Activated effector memory CD4-positive, alpha-beta T cell treated with anti-CD3 and anti-CD28 coated beads, Interleukin-2, amount 50 U/mL, for 16 hours (primary cell): ENCODE results near the gene PHPT1.
A peak's percentile ranks its signal among the peaks of the same experiment; 100 is the strongest.
"Not testable (repeated sequence)": the region's sequence is repeated elsewhere in the genome, so short reads cannot be mapped to it uniquely, and the experiment has no call there.

ENCODE experiments used
- DNase-seq: peaks from one replicate; pipeline ENCODE4 v3.0.0-alpha.2; 2020

PHPT1 gene

GRCh38 chr9:136861874-136862457 is 12.8 kb downstream of the PHPT1 start:
- no peak for DNase-seq

DNA sequence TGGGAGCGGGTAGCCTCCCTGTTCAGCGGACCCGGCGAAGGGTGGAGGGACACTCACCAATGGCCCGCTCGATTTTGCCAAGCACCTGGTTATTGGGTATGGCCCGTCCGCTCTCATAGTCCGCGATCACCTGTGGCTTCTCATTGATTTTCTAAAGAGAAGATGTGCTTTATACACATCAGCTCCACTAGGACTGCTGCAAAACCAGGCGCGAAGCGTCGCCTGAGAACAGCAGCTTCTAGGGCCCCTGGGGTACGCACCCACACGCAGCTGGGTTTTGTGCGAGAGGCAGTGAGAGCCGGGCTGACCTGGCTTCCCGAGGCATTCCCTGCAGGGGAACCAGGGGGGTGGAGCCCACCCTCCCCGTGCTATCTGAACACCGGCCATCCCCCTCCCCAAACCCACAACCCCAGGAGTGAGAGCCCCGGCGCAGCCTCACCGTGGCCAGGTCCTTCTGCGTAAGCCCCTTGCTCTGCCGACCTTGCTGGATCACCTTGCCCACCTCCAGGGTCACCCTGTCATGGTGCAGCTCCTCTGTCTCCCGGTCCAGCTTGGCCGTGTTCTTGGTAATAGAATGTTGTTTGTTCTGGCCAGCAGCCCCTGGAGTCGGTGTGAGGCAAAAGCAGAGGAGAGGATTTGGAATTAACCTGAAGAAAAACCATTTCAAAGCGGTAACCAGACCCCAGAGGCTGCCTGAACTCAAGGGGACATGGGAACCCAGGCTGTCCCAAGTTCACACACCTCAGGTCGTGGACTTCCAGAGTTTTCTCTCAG is 13.8 kb downstream of the PHPT1 start:
- DNase-seq, result no peak

- DNase-seq, result no peak
These were observed 14.5 kb downstream of the PHPT1 start for GRCh38 chr9:136863623-136864273.

DNA sequence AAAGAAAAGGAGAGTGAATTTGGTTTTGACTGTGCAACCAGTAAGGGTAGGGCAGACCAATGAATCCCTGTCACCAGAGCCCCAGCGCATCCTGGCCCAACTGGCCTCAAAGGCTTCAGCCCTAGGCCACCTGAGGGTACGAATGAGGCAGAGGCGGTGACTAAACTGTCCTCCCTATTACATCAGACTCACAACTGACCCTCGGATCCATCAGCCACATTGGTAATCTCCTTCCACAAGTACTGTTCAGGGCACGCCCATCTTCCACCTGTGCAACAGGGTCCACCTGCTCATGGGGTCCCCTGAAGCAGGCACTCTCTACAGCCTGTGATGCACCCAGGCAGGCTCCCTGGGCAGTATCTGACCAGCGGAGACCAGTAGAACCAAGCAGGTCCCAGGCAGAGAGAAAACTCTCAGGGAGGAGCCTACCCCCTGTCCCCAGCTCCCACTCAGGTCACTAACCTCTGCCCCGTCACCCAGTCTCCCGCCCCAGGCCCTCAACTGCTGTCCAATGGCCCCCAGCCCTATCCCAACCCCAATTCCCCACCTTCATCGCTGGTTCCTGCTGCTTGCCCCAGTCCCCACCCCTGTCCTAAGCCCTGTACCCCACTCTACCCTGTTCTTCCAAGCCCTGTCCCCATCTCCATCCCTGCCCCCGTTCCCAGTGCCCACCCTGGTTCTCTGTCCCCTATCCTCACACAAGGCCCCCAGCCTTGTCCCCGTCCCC is 16.0 kb downstream of the PHPT1 start:
- no peak for DNase-seq

DNA sequence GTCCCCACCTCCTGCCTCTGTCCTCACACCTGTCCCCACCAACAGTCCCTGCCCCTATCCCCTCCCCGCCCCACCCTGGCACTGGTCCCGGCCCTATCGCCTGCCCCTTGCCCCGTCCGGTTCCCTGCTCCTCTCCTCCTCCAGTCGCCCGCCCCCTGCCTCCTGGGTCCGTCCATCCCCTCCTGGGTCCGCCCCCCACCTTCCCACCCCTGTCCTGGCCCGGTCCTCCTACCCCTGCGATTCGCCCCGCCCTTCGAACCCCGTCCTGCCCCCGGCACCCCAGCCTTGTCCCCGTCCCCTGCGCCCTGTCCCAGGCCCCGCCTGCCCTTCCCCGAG is 16.5 kb downstream of the PHPT1 start:
- no peak for DNase-seq

- peak; percentile 63 for DNase-seq
These were observed 17.8 kb downstream of the PHPT1 start for GRCh38 chr9:136866898-136867421.

- DNase-seq, result no peak
These were observed 18.3 kb downstream of the PHPT1 start for GRCh38 chr9:136867480-136867879.

- no peak for DNase-seq
These were observed 18.7 kb downstream of the PHPT1 start for GRCh38 chr9:136867917-136868316.

DNA sequence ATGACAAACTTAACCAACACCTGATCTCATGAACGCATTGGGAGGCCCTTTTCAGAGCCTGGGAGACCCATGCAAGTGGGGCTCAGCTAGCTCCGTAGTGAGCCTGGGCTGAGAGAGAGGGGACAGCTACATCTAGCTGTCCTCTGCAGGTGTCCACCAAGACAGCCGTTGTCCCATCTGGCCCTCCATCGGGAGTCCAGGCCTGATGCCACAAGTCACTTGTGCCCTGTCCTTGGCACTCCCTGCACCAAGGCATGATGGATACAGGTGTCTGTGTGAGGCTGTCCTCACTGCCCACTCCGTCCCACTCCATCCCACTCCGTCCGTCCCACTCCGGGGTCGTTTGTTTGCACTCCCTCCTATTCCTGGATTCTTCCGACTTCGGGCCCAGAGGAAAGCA is 19.4 kb downstream of the PHPT1 start:
- DNase-seq, result no peak

- not testable (repeated sequence) for DNase-seq
These were observed 20.4 kb downstream of the PHPT1 start for GRCh38 chr9:136869611-136870010.

GRCh38 chr9:136875155-136875554 is 25.9 kb downstream of the PHPT1 start:
- no peak for DNase-seq

DNA sequence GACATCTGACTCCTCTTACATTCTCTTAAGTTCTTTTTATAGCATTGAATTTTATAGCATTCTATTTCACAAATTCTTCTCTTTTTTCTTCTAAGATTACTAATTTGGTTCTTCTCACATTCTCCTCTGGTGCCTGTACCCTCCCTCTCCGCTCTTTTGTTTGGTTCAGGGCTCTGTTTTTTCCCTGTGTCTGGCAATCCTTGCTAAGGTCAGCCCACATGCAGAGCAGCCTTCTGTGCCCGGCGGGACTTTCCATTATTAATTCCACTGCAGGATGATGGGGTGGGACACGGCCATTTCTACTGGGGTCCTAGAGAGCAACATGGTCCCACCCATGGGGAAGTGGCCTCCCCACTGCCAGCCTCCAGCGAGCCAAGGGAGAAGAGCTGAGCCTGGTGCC is 27.3 kb downstream of the PHPT1 start:
- DNase-seq, result no peak

DNA sequence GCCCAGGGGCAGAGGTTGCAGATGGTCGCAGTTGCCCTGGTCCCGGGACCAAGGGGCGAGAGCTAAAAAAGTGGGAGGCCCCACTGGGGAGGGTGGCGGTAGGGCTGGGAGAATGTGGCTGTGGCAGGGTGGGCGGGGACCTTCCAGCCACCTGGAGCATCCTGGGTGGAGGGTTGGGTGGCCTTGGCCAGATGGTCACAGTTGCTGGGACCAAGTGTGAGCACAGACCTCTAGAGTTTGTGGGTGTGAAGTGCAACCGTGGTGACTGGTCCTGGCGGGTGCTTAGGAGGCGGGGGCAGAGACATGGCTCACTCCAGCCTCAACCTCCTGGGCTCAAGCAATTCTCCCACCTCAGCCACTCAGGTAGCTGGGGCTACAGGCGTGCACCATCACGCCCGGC is 31.4 kb downstream of the PHPT1 start:
- no peak for DNase-seq

DNA sequence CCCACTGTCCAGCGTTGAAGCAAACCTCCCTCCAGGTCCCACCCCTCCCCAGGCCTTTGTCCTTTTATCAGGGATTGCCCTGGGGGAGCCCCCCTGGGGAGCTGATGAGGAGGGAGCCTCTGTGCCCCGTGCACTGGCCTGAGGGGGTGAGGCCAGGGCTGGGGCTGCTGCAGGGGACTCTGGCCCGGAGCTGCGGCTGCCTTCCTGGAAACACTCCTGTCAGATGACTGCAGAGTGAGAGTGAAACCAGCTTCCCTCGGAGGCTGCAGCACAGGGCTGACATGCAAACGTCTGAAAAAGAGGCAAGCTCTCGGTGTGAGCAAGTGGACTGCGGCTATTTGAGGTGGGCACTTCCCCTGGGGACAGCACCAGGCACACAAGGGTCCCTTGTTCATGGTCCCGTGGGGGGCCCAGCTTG is 32.5 kb downstream of the PHPT1 start:
- DNase-seq, result peak; percentile 85

DNA sequence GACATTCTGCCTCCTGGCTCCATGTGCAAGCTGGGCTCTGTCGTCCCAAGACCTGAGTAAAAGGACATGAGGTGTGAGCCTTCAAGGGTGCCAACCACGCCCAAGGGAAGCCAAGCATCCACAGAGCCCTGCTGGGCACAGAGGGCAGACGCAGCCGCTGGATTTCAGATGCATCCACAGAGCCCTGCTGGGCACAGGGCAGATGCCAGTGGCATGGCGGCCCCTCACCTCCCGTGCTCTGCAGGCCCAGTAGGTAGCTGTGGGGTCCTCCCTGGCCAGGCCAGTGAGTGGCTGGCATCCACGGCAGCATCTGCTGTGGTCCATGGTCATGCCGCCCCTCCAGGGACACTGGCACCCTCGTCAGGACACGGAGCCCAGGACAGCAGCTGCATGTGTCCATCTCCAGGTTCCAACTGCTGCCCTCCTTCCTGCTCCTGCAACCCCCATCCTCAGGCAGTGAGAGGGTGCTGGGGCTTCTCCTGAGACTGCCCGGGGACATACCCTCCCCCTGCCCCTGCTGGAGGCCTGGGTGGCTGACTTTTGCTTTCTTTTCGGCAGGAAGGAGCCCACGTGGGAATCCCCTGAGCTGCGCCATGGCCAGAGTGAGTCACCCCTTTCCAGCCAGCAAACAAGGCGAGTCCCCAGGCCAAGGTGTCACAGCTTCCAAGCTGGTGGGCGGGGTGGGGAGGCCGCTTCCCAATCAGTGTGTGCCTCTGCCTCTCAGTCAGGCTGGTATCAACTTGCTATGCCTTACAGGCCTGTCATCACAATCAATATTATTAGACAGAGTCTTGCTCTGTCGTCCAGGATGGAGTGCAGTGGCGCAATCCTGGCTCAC is 33.1 kb downstream of the PHPT1 start:
- peak; percentile 97 for DNase-seq

GRCh38 chr9:136882947-136883283 is 33.7 kb downstream of the PHPT1 start:
- DNase-seq, result not testable (repeated sequence)

GRCh38 chr9:136883670-136884069 is 34.5 kb downstream of the PHPT1 start:
- DNase-seq, result not testable (repeated sequence)

DNA sequence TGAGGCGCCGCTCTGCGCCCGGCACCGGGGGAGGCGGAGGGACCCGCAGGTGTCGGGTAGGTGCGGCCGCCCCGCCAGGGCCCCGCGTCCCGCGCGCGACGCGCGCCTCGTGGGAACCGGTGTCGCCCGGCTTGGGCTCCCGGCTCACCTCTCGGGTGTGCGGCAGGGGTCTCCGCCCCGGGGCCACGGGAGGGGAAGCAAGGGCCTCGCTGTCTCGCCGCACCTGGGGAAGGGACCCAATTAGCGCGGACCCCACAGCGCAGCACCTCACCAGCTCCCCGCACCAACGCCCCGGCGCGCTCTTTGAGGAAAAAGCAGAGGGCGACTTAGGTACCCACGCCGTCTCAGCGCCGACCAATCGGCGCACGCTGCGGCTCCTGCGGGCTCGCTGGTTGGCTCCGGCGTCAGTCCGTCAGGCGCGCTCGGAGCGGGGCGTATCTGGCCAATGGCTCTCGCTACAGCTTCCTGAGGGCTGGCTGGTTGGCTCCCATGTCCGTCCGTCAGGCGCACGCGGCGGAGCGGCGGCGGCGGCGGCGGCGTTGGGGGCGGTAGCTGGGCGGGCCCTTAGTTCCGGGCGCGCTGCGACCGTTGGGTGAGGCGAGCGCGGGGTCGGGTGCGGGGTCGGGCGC is 36.9 kb downstream of the PHPT1 start, which contains the start of gene TRAF2:
TRAF2 (plus strand) TSS at position 567 of the 629 bp plus-strand sequence. CDS start 12,225 bp downstream, outside the sequence.
- peak; percentile 99 for DNase-seq

GRCh38 chr9:136886610-136887597 is 37.7 kb downstream of the PHPT1 start:
- peak; percentile 78 for DNase-seq

DNA sequence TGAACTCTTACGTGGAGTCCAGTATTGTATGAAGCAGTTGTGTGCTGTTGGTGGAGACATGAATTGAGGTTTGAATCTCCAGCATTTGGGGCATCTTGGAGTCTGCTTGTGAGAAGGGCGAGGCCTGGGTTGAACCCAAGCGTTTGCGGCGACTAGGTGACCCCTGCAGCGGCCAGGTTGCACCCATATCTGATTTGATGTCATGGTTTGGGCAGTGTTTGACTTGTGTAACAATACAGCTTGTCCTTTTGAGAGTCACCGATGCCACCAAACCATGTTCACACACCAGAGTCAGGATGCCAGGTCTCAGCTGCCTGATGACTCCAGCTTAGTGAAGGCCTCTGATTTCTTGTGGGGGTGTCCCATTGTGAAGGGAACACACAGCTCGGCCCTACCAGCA is 39.2 kb downstream of the PHPT1 start:
- DNase-seq, result no peak

DNA sequence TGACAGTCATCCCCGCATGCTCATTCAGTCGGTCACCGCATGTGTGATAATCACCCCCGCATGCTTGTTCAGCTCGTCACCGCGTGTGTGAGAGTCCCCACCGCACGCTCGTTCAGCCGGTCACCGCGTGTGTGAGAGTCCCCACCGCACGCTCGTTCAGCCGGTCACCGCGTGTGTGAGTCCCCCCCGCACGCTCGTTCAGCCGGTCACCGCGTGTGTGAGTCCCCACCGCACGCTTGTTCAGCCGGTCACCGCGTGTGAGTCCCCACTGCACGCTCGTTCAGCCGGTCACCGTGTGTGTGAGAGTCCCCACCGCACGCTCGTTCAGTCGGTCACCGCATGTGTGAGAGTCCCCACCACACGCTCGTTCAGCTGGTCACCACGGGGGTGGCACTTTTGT is 40.6 kb downstream of the PHPT1 start:
- no peak for DNase-seq
